Gastrocnemius medialis (tissue), 4 donors: ENCODE measurements around the gene KIAA1614. TPM values are rescaled to one million over a fixed set of nuclear protein-coding genes. Genes with fewer than 3 reads are reported as not detected.

Experiments
- ATAC-seq, 2 donors: fragments of 150-250 bp; one replicate each; pipeline ENCODE4 v1.9.1; 2016
- DNase-seq, 2 donors: peaks; one replicate each; pipeline ENCODE4 v3.0.0-alpha.2; 2019
- H3K27ac ChIP-seq, 4 donors: fragments of 200-600 bp; sonication (generic); 1 replicate in 1 of 4; 2 replicates in 3 of 4; pipeline ENCODE4 v1.5.1; 2016 to 2018; ENCODE audit warnings: mild to moderate bottlenecking in 2 of 4, moderate library complexity in 1 of 4
- H3K27me3 ChIP-seq, 3 donors: fragments of 200-600 bp; sonication (generic) in 2 of 3; 1 replicate in 1 of 3; 2 replicates in 2 of 3; pipeline versions ENCODE4 v1.5.1 to v1.6.0; 2016 to 2019; ENCODE audit warnings: mild to moderate bottlenecking in 1 of 3, moderate library complexity in 1 of 3
- H3K36me3 ChIP-seq, 2 donors: fragments of 200-600 bp; sonication (generic) in 1 of 2; one replicate each; pipeline ENCODE4 v1.5.1; 2017 to 2018
- H3K4me1 ChIP-seq, 2 donors: fragments of 200-600 bp; sonication (generic) in 1 of 2; one replicate each; pipeline ENCODE4 v1.5.1; 2016 to 2017; ENCODE audit warnings: mild to moderate bottlenecking in 2 of 2
- H3K4me3 ChIP-seq, 4 donors: fragments of 200-600 bp; sonication (generic) in 3 of 4; 1 replicate in 1 of 4; 2 replicates in 3 of 4; pipeline ENCODE4 v1.5.1; 2016 to 2019; ENCODE audit warnings: mild to moderate bottlenecking in 2 of 4
- H3K9me3 ChIP-seq, 3 donors: fragments of 200-600 bp; sonication (generic) in 2 of 3; 1 replicate in 1 of 3; 2 replicates in 2 of 3; pipeline ENCODE4 v1.5.1; 2016 to 2019
- CTCF ChIP-seq, 5 experiments: fragments of 450-650 bp in 3 of 5; fragments of 200-600 bp in 2 of 5; sonication (generic) in 2 of 5; IDR thresholded peaks in 4 of 5; conservative IDR thresholded peaks in 1 of 5; 1 replicate in 4 of 5; 2 replicates in 1 of 5; pipeline ENCODE4 v1.5.1; 2016 to 2019; ENCODE audit warnings: antibody characterized with exemption in 5 of 5, mild to moderate bottlenecking in 3 of 5, moderate library complexity in 3 of 5
- POLR2A ChIP-seq, 2 donors: fragments of 450-650 bp; IDR thresholded peaks; one replicate each; pipeline ENCODE4 v1.6.1; 2017; ENCODE audit warnings: antibody characterized with exemption in 2 of 2, mild to moderate bottlenecking in 2 of 2, moderate library complexity in 2 of 2
- in situ Hi-C, 4 donors: fragments of 200-750 bp; cut with MboI; loops; one replicate each; pipeline versions ENCODE4 v1.15.0 to v1.8.0; 2017; ENCODE audit warnings: low sequenced_read_pairs in 4 of 4
- intact Hi-C: fragments of 100-400 bp; cut with DNase I; formaldehyde crosslinking; loops from one replicate; pipeline ENCODE4 v1.15.1; 2023; ENCODE audit warnings: low total_unique reads
- total RNA-seq, 4 donors: library from RNA; depleted of rRNA; stranded (reverse); fragments of >200 nt; gene quantifications; one replicate each; pipeline versions ENCODE4 v1.1.0 to v1.2.3, GENCODE V29; 2016

Gene KIAA1614
- total RNA-seq, 4 donors from 2014 or later, result 0.51 to 3.3 (median 1.3) TPM

DNA sequence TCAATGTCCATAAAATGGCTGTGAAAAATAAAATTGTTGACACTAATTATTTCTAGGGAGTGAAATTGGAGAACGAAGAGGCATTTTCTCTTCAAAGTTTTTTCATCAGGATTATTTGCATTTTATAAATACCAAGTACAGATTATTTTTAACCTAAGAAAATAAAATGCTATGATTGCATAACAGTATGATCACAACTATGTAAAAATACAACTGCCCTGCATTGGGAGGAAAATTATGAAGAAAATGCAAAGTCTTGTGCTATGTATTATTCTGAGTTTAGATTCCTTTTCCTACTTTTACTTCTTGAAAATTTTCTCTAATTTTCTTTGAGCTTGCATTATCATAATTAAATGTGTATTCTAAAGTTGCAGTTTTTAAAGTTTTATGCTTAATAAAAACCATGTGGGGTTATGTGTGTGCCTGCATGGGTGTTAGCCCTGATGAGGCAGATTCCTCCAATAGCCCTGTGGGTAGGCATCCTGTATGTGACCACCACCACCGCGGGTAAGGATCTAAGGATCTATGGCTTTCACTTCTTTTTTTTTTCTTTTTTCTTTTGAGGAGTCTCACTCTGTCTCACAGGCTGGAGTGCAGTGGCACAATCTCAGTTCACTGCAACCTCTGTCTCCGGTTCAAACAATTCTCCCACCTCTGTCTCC is 85.3 kb downstream of the KIAA1614 start:
- ATAC-seq, result no peak
- TF ChIP-seq CTCF (IDR thresholded peaks at IDR 0.05 in 4 of 5, conservative IDR thresholded peaks at IDR 0.05 in 1 of 5) (no peak), POLR2A (IDR thresholded peaks at IDR 0.05) (no peak)
- Histone ChIP-seq H3K27me3 (no peaks in the 10 kb centered on the region), H3K9me3 (no peaks in the 10 kb centered on the region), H3K4me3 (no peak overlapping the region), H3K4me1 (no peaks in the 10 kb centered on the region), H3K36me3 (peaks cover 0 to 19% of the 10 kb centered on the region in 2 donors), H3K27ac (no peak overlapping the region)
- intact Hi-C loops (no loop called here), in situ Hi-C loops (no loop called here)
- no peak for DNase-seq

Other genes with a start within 250 kb of the KIAA1614 start
- gene STX6, start 110.0 kb downstream of the KIAA1614 start, total RNA-seq, result 1 to 10 TPM; 5.1 to 9.3 (median 6.5) TPM
- 1 to 10 TPM; 1.6 to 3.5 (median 3.0) TPM for gene MR1, start 121.1 kb downstream of the KIAA1614 start, total RNA-seq
- 10 to 100 TPM; 18.7 to 39.8 (median 26.1) TPM for gene IER5, start 175.8 kb downstream of the KIAA1614 start, total RNA-seq